PC-3 (cell line): ENCODE measurements around the gene MYBPH. TPM values are rescaled to one million over a fixed set of nuclear protein-coding genes. Genes with fewer than 3 reads are reported as not detected.

Experiments
- ATAC-seq: fragments of 200-7000 bp; cut with Tn5 transposase; 2 replicates; pipeline ENCODE4 v1.9.1; 2020; ENCODE audit warnings: mild to moderate bottlenecking, moderate library complexity
- BruUV-seq: library from RNA; stranded (reverse); fragments of 400-500 nt; replicated peaks from 2 replicates; lab custom pipeline; 2021; lab: Mats Ljungman, UMichigan
- CTCF ChIA-PET: fragments of 300-600 bp; sonication (Branson Sonifier 250); formaldehyde crosslinking; loops from one replicate; lab custom pipeline; 2022; ENCODE audit warnings: antibody characterized with exemption; lab: Charles Lee
- POLR2A ChIA-PET: fragments of 300-600 bp; sonication (Branson Sonifier 250); formaldehyde crosslinking; loops from one replicate; lab custom pipeline; 2022; ENCODE audit warnings: antibody characterized with exemption; ENCODE audit not compliant: unreplicated experiment; lab: Charles Lee
- DNase-seq: peaks from one replicate; pipeline ENCODE4 v3.0.0-alpha.2; 2015
- H2AFZ ChIP-seq: fragments of 300-600 bp; sonication (generic); 2 replicates; pipeline ENCODE4 v1.6.0; 2016; ENCODE audit warnings: antibody characterized with exemption, low read length
- H3F3A ChIP-seq: fragments of 300-600 bp; sonication (generic); one replicate; pipeline ENCODE4 v1.6.0; 2017; ENCODE audit warnings: antibody characterized with exemption, low read length, control low read depth, mild to moderate bottlenecking; ENCODE audit not compliant: unreplicated experiment
- H3K27ac ChIP-seq: fragments of 300-600 bp; sonication (generic); 2 replicates; pipeline ENCODE4 v1.5.1; 2016; ENCODE audit warnings: mild to moderate bottlenecking, low read length
- H3K27me3 ChIP-seq: fragments of 300-600 bp; sonication (generic); 2 replicates; pipeline ENCODE4 v1.6.1; 2016; ENCODE audit warnings: low read length, mixed read lengths
- H3K36me3 ChIP-seq: fragments of 300-600 bp; sonication (generic); 2 replicates; pipeline ENCODE4 v1.6.1; 2016; ENCODE audit warnings: low read depth, mixed run types, low read length, mixed read lengths
- H3K4me1 ChIP-seq: fragments of 300-600 bp; sonication (generic); 2 replicates; pipeline ENCODE4 v1.5.1; 2016; ENCODE audit warnings: low read length; ENCODE audit not compliant: insufficient read depth
- H3K4me2 ChIP-seq: fragments of 300-600 bp; sonication (generic); 2 replicates; pipeline ENCODE4 v1.6.0; 2016; ENCODE audit warnings: low read length
- H3K4me3 ChIP-seq: fragments of 300-600 bp; sonication (generic); 2 replicates; pipeline ENCODE4 v1.5.1; 2016; ENCODE audit warnings: mild to moderate bottlenecking, low read length, mixed read lengths
- H3K79me2 ChIP-seq: fragments of 300-600 bp; sonication (generic); 2 replicates; pipeline ENCODE4 v1.6.1; 2017; ENCODE audit warnings: low read length, mixed read lengths
- H3K9ac ChIP-seq: fragments of 300-600 bp; sonication (generic); 2 replicates; pipeline ENCODE4 v1.6.0; 2016; ENCODE audit warnings: mild to moderate bottlenecking, low read length
- H3K9me2 ChIP-seq: fragments of 300-600 bp; sonication (generic); replicated peaks from 2 replicates; pipeline ENCODE4 v1.6.1; 2016; ENCODE audit warnings: mixed run types, low read length, mixed read lengths
- H3K9me3 ChIP-seq: fragments of 300-600 bp; sonication (generic); 2 replicates; pipeline ENCODE4 v1.6.1; 2016; ENCODE audit warnings: low read length, mixed read lengths
- H4K20me1 ChIP-seq: fragments of 300-600 bp; sonication (generic); 2 replicates; pipeline ENCODE4 v1.6.1; 2016; ENCODE audit warnings: low read length, mixed read lengths
- CTCF ChIP-seq: fragments of 300-600 bp; sonication (generic); conservative IDR thresholded peaks from 2 replicates; pipeline ENCODE4 v1.5.1; 2017; ENCODE audit warnings: antibody characterized with exemption, low read depth, mild to moderate bottlenecking, low read length
- EZH2 ChIP-seq: fragments of 300-600 bp; sonication (generic); IDR thresholded peaks from one replicate; pipeline ENCODE4 v1.6.1; 2017; ENCODE audit warnings: antibody characterized with exemption, mild to moderate bottlenecking, low read length; ENCODE audit not compliant: unreplicated experiment
- EZH2phosphoT487 ChIP-seq: fragments of 300-600 bp; sonication (generic); IDR thresholded peaks from 2 replicates; pipeline ENCODE4 v1.6.1; 2018; ENCODE audit warnings: mild to moderate bottlenecking, antibody characterized with exemption, low read length, borderline replicate concordance
- intact Hi-C: fragments of 100-400 bp; cut with micrococcal nuclease; formaldehyde crosslinking; loops from 2 replicates; pipeline ENCODE4 v1.9.0; 2023
- total RNA-seq: library from RNA; depleted of rRNA; stranded (reverse); fragments of >200 nt; gene quantifications from 2 replicates; pipeline ENCODE4 v1.2.3, GENCODE V29; 2014

Gene MYBPH
- total RNA-seq, 1 experiment from 2014 or later = not detected

- Histone ChIP-seq H3K4me3 (no peak overlapping the region), H4K20me1 (no peaks in the 10 kb centered on the region), H3K4me1 (peaks cover 13% of the 10 kb centered on the region), H3K9ac (no peak overlapping the region), H3K9me3 (no peaks in the 10 kb centered on the region), H3K27ac (no peak overlapping the region), H3K79me2 (no peaks in the 10 kb centered on the region), H3K27me3 (no peaks in the 10 kb centered on the region), H3F3A (no peaks in the 10 kb centered on the region), H3K4me2 (peak overlapping the region; percentile 55; the same call in 1 of the 2 replicates), H3K36me3 (no peaks in the 10 kb centered on the region), H3K9me2 (no peaks in the 10 kb centered on the region), H2AFZ (no peak overlapping the region)
- TF ChIP-seq EZH2 (no peak), CTCF (no peak)
- no TSS peak for BruUV-seq
- ATAC-seq (no peak), DNase-seq (no peak)
- ChIA-PET POLR2A (no interaction called here), CTCF (no interaction called here)
- intact Hi-C loops = no loop called here
These were observed 1.4 kb upstream of the MYBPH start for GRCh38 chr1:203177036-203177405.

- H4K20me1 ChIP-seq = no peaks in the 10 kb centered on the region
- no peaks in the 10 kb centered on the region for H3K27me3 ChIP-seq
- no peaks in the 10 kb centered on the region for H3K9me2 ChIP-seq
- H3K9me3 ChIP-seq = no peaks in the 10 kb centered on the region
- H2AFZ ChIP-seq = no peak overlapping the region
- BruUV-seq = no TSS peak
- no peak for ATAC-seq
- H3K4me1 ChIP-seq = peaks cover 13% of the 10 kb centered on the region
- ChIA-PET CTCF (no interaction called here), POLR2A (no interaction called here)
- intact Hi-C loops = no loop called here
- H3K4me3 ChIP-seq = no peak overlapping the region
- H3K79me2 ChIP-seq = no peaks in the 10 kb centered on the region
- no peak overlapping the region for H3K4me2 ChIP-seq
- no peak for DNase-seq
- H3K9ac ChIP-seq = no peak overlapping the region
- no peak overlapping the region for H3K27ac ChIP-seq
- no peak for TF ChIP-seq CTCF
- TF ChIP-seq EZH2 = no peak
- no peak for TF ChIP-seq EZH2phosphoT487
- no peaks in the 10 kb centered on the region for H3K36me3 ChIP-seq
- H3F3A ChIP-seq = no peaks in the 10 kb centered on the region
These were observed 828 bp upstream of the MYBPH start for GRCh38 chr1:203176273-203177035.

GRCh38 chr1:203175827-203176241, 208 bp upstream of the MYBPH start:
- CTCF ChIA-PET = no interaction called here
- POLR2A ChIA-PET = no interaction called here
- no peak overlapping the region for H3K9ac ChIP-seq

More at GRCh38 chr1:203175827-203176241, 208 bp upstream of the MYBPH start:
- no peak overlapping the region for H3K4me3 ChIP-seq
- no peak overlapping the region for H2AFZ ChIP-seq
- no peaks in the 10 kb centered on the region for H3K27me3 ChIP-seq
- no TSS peak for BruUV-seq
- TF ChIP-seq EZH2phosphoT487 (no peak), EZH2 (no peak), CTCF (no peak)
- no peaks in the 10 kb centered on the region for H3K9me2 ChIP-seq
- no peak overlapping the region for H3K4me2 ChIP-seq
- no peaks in the 10 kb centered on the region for H3K79me2 ChIP-seq
- no peaks in the 10 kb centered on the region for H3K9me3 ChIP-seq
- no peak for ATAC-seq
- H3K4me1 ChIP-seq = peaks cover 13% of the 10 kb centered on the region
- no peaks in the 10 kb centered on the region for H4K20me1 ChIP-seq
- DNase-seq = no peak
- intact Hi-C loops = no loop called here
- no peaks in the 10 kb centered on the region for H3F3A ChIP-seq
- no peak overlapping the region for H3K27ac ChIP-seq
- no peaks in the 10 kb centered on the region for H3K36me3 ChIP-seq
